ENCODE data around the gene PAPPA2. TPM values are rescaled to one million over a fixed set of nuclear protein-coding genes. Genes with fewer than 3 reads are reported as not detected.

Gene PAPPA2
- total and polyA plus RNA-seq, 8 donors = under 0.01 to 10.3 (median 0.29) TPM; not detected in 1

- intact Hi-C loops (cut with DNase I; ENCODE audit: low total_unique reads) = no loop called here
- H3K4me3 ChIP-seq = no peak overlapping the region
These were observed 113.0 kb downstream of the PAPPA2 start for GRCh38 chr1:176575991-176576390.

DNA sequence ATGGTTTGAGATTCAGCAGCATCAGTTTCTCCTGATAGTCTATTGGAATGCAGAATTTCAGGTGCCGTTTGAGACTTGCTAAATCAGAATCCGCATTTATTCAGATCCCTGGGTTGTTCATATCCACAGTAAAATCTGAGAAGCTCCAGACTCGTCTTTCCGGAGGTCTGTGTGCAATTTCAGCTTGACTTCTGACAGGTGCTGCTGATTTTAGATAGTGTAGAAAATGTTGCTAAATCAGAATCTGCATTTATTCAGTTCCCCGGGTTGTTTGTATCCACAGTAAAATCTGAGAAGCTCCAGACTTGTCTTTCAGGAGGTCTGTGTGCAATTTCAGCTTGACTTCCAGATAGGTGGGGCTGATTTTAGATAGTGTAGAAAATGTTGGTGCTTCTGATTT lies 113.7 kb downstream of the PAPPA2 start:
- intact Hi-C loops (cut with DNase I; ENCODE audit: low total_unique reads) = no loop called here
- H3K27ac ChIP-seq = no peak overlapping the region
- no peak for TF ChIP-seq CTCF (IDR thresholded peaks at IDR 0.05)
- no peak for TF ChIP-seq POLR2A (IDR thresholded peaks at IDR 0.05)
- TF ChIP-seq POLR2AphosphoS5 (IDR thresholded peaks at IDR 0.05) = no peak
- no peak for TF ChIP-seq EP300 (IDR thresholded peaks at IDR 0.05)
- H3K36me3 ChIP-seq = no peaks in the 10 kb centered on the region
- DNase-seq = no peak
- 77 to 84% (median 78%) methylated on average over 5 of the region's 5 CpGs for WGBS, 5 donors
- H3K27me3 ChIP-seq = no peaks in the 10 kb centered on the region
- H3K9me3 ChIP-seq = no peaks in the 10 kb centered on the region
- H3K4me1 ChIP-seq = no peaks in the 10 kb centered on the region
- H3K4me3 ChIP-seq = no peak overlapping the region

More at GRCh38 chr1:176575991-176576390, 113.0 kb downstream of the PAPPA2 start:
- Histone ChIP-seq H3K9me3 (no peaks in the 10 kb centered on the region), H3K27me3 (no peaks in the 10 kb centered on the region), H3K27ac (no peak overlapping the region), H3K36me3 (no peaks in the 10 kb centered on the region), H3K4me1 (no peaks in the 10 kb centered on the region)
- WGBS, 5 donors = 61 to 80% (median 63%) methylated on average over 1 of the region's 1 CpG
- DNase-seq = no peak
- TF ChIP-seq POLR2A (IDR thresholded peaks at IDR 0.05) (no peak), CTCF (IDR thresholded peaks at IDR 0.05) (no peak), EP300 (IDR thresholded peaks at IDR 0.05) (no peak), POLR2AphosphoS5 (IDR thresholded peaks at IDR 0.05) (no peak)

DNA sequence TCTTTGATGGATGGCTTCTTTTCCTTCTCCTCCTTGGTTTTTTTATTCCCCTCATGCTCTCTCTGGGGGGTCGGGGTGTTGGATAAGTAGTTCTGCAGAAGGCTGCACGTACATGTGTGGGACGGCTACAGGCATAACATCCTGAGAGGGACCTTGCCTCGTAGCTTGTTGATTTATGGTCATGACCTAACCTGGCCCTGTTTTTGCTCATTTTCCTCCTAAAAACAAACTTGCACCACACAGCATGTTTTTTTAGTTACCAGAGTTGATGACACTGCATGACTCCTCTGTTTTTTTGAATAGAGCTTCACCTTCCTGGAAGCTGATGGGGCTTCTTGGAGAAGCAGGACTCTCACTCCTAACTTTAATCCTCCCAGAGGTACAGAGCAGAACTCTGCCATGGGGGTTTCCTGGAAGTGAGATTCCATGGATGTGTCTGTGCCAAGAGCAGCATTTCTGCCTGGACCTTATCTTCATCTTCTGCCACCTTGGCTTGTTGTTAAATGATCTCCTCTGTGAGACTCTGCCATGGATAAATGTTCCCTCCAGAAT lies 114.7 kb downstream of the PAPPA2 start:
- no peak overlapping the region for H3K4me3 ChIP-seq
- H3K9me3 ChIP-seq = no peaks in the 10 kb centered on the region
- intact Hi-C loops (cut with DNase I; ENCODE audit: low total_unique reads) = no loop called here
- WGBS, 5 donors = 22 to 33% (median 27%) methylated on average over 4 of the region's 4 CpGs
- TF ChIP-seq CTCF (IDR thresholded peaks at IDR 0.05) (no peak), EP300 (IDR thresholded peaks at IDR 0.05) (no peak), POLR2A (IDR thresholded peaks at IDR 0.05) (no peak), POLR2AphosphoS5 (IDR thresholded peaks at IDR 0.05) (no peak)
- DNase-seq = no peak
- no peaks in the 10 kb centered on the region for H3K27me3 ChIP-seq
- H3K4me1 ChIP-seq = no peaks in the 10 kb centered on the region
- no peak overlapping the region for H3K27ac ChIP-seq
- no peaks in the 10 kb centered on the region for H3K36me3 ChIP-seq

DNA sequence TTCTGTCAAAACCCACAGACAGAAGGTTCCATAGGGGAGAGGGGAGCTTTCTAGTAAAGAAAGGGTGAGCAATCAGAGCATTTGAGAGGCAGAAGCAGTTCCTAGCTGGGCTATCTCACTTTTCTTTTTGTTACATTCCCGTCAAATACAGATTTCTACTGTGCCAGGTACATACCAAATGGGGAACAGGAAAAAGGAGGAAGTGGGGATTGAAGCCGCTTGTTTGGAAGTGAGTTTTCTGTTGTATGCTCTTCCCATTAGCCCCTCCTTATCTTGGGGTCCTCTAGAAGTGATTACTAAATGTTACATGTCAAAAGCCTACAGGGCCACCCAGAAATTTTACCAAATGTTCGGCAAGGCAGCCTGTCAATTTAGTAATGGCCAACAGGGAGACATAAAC lies 116.1 kb downstream of the PAPPA2 start:
- Histone ChIP-seq H3K27ac (no peak overlapping the region), H3K36me3 (no peaks in the 10 kb centered on the region), H3K9me3 (no peaks in the 10 kb centered on the region), H3K4me1 (no peaks in the 10 kb centered on the region), H3K4me3 (no peak overlapping the region), H3K27me3 (no peaks in the 10 kb centered on the region)
- intact Hi-C loops (cut with DNase I; ENCODE audit: low total_unique reads) = no loop called here
- 62 to 73% (median 70%) methylated on average over 3 of the region's 3 CpGs for WGBS, 5 donors
- no peak for TF ChIP-seq EP300 (IDR thresholded peaks at IDR 0.05)
- no peak for TF ChIP-seq POLR2A (IDR thresholded peaks at IDR 0.05)
- TF ChIP-seq CTCF (IDR thresholded peaks at IDR 0.05) = no peak
- no peak for TF ChIP-seq POLR2AphosphoS5 (IDR thresholded peaks at IDR 0.05)
- no peak for DNase-seq

Data from stomach (tissue), 9 donors.